ENCODE measurements around the gene CD99.

DNA sequence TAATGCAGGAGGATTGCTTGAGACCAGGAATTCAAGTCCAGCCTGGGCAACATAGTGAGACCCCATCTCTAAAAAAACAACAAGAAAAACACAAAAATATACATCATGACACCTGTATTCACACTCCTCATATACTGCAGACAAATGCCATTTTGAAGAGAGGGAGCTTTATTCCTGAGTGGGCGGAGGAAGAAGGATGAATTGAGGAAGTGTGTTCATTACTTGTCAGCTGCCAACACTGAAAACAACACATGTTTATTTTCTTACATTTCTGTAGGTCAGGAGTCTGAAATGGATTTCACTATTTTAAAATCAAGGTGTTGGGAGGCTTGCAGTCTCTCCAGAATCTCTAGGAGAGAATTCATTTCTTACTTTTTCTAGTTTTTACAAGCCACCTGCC, 47.2 kb upstream of the CD99 start:
- TF ChIP-seq, protein P1, sequence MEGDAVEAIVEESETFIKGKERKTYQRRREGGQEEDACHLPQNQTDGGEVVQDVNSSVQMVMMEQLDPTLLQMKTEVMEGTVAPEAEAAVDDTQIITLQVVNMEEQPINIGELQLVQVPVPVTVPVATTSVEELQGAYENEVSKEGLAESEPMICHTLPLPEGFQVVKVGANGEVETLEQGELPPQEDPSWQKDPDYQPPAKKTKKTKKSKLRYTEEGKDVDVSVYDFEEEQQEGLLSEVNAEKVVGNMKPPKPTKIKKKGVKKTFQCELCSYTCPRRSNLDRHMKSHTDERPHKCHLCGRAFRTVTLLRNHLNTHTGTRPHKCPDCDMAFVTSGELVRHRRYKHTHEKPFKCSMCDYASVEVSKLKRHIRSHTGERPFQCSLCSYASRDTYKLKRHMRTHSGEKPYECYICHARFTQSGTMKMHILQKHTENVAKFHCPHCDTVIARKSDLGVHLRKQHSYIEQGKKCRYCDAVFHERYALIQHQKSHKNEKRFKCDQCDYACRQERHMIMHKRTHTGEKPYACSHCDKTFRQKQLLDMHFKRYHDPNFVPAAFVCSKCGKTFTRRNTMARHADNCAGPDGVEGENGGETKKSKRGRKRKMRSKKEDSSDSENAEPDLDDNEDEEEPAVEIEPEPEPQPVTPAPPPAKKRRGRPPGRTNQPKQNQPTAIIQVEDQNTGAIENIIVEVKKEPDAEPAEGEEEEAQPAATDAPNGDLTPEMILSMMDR (IDR thresholded peaks at IDR 0.05), result no peak
- TF ChIP-seq POLR2A (IDR thresholded peaks at IDR 0.05), result no peak
